ENCODE results near the gene ADAMTS2.
A peak's percentile ranks its signal among the peaks of the same experiment; 100 is the strongest.
"Not testable (repeated sequence)": the region's sequence is repeated elsewhere in the genome, so short reads cannot be mapped to it uniquely, and the experiment has no call there.

ADAMTS2 gene

DNA sequence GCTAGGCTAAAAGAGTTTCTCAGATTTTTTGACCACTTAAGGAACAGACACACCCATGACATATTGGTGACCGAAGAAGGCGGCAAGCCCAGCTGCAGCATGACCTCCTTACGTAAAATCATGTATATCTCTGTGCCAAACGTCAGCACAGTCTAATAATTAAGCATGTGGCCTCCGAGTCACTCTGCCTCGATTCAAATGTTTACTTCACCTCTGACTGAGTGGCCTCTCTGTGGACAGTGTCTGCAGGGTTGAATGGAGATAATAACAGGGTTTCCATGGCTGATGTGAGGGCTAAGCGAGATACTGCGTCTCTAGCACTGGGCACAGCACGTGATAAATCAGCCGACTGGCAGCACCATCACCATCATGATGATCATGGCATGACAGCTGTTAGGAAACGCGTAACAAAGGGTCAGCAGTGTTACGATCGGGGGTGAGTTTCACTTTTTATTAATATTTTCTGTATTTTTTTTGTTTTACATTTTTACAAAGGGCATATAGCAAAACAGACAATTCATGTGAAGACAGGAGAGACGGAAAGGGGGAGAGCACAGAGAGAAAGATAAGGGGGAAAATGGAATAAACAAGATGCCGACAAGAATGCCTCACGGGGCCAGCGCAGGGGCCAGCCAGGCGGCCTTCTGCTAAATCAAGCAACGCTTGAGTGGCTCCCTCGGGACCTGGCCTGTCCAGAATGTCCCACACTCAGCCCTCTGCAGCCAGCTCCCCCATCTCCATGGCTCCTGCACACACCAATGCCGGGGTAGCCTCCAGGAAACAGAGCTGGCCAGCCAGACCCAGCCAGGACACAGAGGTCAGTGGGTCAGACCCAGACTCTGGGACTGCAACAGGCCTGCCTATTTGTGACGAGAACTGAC lies 60.3 kb downstream of the ADAMTS2 start:
- DNase-seq, result peak in 32 of 58 donors; percentile 5 to 69 (median 24)

GRCh38 chr5:179283908-179284307 lies 61.4 kb downstream of the ADAMTS2 start:
- DNase-seq, result not testable (repeated sequence)

DNA sequence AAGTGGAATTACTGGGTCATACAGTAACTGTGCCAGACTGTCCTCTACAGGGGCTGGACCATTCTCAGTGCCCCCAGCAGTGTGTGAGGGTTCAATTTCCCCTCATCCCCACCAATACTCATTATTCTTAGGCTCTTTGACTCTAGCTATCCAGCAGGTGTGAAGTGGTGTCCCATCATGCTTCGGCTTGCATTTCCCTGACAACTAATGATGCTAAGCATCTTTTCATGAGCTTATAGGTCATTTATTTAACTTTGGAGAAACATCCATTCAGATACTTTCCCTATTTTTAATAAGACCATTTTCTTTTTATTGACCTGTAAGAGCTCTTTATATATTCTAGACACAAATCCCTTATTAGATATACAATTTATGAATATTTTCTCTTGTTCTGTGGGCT lies 63.6 kb downstream of the ADAMTS2 start:
- DNase-seq, result no peak

DNA sequence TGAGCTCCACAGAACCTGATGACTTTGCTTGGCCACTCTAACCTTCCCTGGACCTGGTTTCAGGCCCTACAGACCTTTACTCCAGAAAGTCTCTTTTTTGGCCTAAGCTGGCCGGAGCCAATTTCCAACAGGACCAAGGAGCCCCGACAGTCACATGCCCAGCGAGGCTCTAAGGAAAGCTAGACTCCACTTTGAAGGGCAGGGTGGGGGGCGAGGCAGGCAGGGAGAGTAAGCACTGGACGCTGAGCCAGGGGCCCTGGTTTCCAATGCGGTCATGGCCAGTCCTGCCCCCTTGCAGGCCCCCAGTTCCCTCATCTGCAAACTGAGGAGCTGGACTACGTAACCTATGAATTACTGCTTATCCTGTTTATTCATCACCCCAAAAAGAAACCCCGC lies 65.2 kb downstream of the ADAMTS2 start:
- no peak for DNase-seq

DNA sequence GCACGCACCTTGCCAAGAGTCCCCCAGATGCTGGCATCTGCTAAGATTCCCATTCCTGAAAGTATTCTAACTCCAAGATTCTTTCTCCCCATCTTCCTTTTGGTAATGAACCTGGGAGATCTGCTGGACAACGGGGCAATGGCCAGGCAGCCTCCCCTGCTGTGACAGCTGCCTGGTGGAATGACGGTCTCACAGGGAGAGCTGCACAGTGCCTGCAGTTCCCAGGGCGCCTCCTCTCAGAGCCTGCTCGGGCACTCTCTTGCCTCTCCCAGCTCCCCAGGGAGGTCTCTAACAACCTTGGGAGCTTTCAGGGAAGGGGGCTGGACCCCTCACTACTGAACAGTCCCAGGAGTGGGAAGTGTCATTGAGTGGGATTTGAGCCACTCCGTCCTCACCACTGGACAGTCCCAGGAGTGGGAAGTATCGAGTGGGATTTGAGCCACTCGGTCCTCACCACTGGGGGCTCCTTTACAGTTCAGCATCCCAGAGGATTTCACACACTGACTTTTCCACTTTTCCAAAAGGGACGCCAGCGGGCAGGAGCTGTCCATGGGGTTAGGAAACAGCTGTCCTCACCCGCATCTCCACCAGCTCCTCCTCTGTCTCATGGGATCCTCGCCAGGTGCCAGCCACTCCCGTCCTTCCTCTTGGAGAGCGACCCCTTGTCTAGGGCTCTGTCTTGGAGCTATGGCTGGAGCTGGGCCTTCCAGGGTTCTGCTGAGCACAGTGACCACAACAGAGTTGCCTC lies 65.7 kb downstream of the ADAMTS2 start:
- DNase-seq, result no peak

DNA sequence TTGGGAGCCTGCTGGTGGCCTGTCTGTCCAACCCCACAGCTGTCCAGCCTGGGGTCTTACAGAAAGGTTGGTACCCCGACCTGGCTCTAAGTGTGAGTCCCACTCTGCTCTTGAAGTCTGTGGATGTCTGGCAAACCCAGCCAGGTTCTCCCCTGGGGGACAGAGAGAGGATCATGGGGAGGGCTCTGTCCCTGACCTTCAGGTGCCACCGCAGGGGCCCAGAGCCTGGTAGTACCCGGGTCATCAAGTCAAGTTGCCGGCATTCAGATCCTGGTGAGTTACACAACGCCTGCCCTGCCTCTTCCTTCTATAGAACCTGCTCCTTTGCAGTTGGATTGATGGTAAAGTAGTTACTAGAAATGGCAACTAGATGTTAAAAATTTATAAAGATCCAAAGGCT lies 66.7 kb downstream of the ADAMTS2 start:
- DNase-seq, result no peak

- DNase-seq, result no peak
Measured at GRCh38 chr5:179278119-179278518, 67.1 kb downstream of the ADAMTS2 start.

DNA sequence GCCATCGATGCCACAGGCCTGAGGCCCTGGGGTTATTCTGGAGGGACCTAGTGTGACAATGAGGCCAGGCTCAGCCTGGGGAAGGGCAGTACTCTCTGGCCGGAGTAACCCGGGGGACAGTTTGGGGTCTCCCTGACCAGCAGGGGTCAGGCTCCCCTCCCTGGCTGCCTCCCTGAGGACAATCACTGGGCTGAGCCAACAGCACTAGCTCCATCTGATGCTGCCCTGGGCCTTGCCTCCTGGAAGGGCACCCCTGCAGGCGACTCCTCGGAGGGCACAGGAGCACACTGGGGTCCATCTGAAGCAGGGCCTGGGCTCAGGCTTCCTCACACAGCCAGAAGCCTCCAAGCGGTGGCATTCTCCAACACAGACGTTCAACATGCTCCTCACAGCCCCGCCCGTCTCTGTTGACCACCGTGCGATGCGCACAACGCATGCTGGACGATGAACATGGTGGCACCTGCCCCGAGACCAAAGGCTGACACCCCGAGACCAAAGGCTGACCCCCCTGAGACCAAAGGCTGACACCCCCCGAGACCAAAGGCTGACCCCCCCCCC lies 68.3 kb downstream of the ADAMTS2 start:
- no peak for DNase-seq

DNA sequence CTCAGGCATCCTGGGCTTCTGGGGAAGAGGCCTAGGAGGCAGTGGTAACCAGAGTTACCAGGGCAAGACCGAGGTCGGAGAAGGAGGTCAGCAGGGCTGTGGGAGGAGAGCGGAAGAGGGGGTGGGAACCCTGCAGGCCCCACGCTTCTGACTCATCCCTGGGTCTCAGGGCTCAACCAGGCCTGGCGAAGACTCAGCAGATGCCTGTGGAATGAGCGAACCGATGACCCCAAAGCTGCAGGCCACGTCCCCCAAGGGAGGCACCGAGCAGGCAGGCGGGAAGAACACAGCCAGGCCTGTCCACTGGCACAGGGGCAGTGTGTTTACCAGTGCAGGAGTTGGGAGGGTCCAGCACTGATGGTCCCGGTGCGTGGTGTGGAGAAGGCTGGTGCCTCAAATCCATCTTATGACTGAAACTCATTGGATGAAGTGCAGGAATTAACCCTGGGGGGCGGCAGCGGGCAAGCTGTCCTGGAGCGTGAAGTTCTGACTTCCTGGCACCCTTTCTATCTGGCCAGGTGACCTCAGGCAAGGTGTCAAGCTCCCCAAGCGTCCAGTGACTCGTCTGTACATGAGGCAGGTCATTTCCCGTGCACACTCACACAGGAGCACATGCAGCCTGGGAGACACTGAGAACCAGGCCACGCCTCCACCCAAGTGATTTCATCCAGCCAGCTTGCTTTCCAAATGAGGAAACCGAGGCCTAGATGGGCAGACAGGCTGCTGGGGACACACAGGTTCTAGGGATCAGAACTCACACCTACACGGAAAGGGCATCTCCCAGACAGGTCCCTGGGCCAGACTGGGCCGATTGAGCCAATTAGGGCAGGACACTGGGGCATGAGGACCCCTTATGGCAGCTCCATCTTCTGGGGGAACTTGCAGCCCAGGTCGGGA lies 69.1 kb downstream of the ADAMTS2 start:
- no peak for DNase-seq

- no peak for DNase-seq
Measured at GRCh38 chr5:179275381-179275878, 69.8 kb downstream of the ADAMTS2 start.

- DNase-seq, result no peak
Measured at GRCh38 chr5:179274321-179275315, 70.6 kb downstream of the ADAMTS2 start.

GRCh38 chr5:179273441-179274145 lies 71.7 kb downstream of the ADAMTS2 start:
- no peak for DNase-seq

- no peak for DNase-seq
Measured at GRCh38 chr5:179273073-179273435, 72.2 kb downstream of the ADAMTS2 start.

DNA sequence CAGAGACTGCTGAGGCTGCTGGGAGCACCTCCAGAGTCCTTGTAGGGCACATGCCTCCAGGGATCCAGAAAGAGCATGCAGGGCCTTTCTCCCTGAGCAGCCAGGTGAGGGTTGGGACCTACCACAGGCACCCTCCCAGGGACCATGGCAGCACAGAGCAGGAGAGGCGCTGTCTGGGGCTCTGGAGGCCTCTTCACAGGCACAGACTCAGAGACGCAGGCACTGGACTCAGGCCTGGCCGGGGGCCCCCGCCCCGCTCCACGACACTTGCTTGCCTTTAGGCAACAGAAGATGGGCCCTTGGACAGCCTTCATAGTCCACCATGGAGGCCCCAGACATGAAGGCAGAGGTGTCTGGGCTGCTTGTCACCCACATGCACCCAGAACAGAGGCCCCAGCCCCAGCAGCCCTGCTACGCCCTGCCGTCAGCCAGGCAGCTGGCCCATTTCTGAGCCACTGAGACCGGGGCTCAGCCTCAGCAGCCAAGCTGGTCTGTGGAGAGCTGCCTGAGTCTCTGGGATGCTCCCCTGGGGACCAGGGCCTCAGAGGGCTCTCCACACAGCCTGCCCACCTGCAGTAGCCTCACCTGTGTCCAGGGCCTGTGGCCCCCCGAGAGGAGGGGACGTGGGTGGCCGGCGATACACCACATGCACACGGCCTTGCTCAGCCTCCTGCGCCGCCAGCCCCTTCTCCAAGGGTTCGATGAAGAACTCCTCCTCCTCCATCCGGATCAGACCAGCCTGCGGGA lies 72.8 kb downstream of the ADAMTS2 start:
- DNase-seq, result no peak

- DNase-seq, result no peak
Measured at GRCh38 chr5:179271821-179272325, 73.4 kb downstream of the ADAMTS2 start.

DNA sequence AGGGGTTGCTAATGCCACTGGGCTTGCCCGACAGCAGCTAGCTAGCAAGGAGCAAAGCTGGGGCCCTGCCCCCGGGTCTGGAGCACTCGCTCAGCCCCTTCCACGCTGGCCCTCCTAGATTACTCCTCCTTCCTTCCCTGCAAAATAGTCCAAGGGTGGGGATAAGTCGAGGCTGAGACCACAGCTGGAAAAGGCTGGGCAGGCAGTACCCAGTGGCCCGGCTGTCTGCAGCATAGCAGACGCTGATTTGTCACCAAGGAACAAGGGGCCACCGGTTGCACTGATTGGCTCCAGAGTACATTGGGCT lies 73.9 kb downstream of the ADAMTS2 start:
- DNase-seq, result no peak

DNA sequence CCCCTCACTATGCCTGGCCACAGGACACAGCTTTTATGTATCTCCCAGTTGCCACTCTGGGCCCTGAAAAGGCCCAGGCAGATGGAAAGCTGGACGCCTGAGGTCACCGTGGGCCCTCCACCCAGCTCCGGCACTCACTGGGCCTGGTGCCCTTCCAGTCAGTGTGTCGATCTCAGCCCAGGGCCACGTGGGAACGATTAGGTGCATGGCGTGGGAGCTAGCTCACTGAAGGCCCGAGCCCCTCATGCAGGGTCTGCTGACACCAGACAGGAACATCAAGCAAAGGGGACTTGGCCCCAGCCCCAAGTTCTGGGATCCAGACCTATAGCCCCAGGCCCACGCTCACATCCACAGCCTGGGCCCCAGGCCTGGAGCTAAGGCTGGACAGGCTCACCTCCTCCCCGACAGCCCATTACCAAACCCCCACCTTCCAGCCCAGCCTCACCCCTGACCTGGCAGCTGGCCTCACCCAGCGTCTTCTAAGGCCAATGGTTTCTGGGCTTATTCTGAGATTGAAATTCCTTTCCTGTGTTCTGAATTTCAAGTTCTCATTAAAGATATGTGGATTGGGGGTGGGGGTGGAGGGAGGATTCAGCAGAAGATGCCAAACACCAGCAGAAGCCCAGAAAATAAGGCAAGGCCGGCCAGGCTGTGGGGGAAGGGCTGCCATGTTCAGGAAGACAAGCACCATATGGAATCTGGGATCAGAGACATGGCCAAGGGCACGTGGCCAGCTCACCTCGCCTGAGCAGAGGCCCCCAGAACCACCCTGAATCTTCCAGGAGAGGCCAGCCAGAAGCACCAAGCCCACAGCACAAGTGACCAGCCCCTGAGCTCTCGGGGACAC lies 74.5 kb downstream of the ADAMTS2 start:
- peak in 1 of 58 donors; percentile 25 for DNase-seq

Measured in anterior cingulate cortex (tissue), 58 donors.